ENCODE data around the gene CLDN5. TPM values are rescaled to one million over a fixed set of nuclear protein-coding genes. Genes with fewer than 3 reads are reported as not detected.

CLDN5 gene
- total RNA-seq, 1 experiment from 2014 or later = 0.47 TPM

DNA sequence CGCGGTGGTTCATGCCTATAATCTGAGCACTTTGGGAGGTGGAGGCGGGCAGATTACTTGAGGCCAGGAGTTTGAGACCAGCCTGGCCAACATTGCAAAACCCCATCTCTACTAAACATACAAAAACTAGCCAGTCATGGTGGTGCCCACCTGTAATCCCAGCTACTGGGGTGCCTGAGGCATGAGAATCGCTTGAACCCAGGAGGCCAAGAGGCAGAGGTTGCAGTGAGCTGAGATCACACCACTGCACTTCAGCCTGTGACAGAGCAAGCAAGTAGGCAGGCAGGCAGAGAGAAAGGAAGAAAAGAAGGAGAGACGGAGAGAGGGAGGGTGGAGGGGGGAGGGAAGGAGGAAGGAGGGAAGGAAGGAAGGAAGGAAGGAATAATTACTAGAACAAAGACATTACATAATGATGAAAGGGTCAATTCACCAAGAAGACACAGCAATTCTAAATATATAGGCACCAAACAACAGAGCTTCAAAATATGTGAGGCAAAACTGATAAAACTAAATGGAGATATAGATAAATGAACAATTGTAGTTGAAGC lies 13.8 kb upstream of the CLDN5 start:
- H3K27ac ChIP-seq (ENCODE audit: low read length) = no peak overlapping the region
- no peak overlapping the region for H3K4me2 ChIP-seq (ENCODE audit: low read length)
- TF ChIP-seq EZH2 (IDR thresholded peaks at IDR 0.05; ENCODE audit: low read length, unreplicated experiment) (no peak), EZH2phosphoT487 (IDR thresholded peaks at IDR 0.05; ENCODE audit: borderline replicate concordance, low read length) (no peak)
- TF ChIP-seq, protein P1, sequence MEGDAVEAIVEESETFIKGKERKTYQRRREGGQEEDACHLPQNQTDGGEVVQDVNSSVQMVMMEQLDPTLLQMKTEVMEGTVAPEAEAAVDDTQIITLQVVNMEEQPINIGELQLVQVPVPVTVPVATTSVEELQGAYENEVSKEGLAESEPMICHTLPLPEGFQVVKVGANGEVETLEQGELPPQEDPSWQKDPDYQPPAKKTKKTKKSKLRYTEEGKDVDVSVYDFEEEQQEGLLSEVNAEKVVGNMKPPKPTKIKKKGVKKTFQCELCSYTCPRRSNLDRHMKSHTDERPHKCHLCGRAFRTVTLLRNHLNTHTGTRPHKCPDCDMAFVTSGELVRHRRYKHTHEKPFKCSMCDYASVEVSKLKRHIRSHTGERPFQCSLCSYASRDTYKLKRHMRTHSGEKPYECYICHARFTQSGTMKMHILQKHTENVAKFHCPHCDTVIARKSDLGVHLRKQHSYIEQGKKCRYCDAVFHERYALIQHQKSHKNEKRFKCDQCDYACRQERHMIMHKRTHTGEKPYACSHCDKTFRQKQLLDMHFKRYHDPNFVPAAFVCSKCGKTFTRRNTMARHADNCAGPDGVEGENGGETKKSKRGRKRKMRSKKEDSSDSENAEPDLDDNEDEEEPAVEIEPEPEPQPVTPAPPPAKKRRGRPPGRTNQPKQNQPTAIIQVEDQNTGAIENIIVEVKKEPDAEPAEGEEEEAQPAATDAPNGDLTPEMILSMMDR (conservative IDR thresholded peaks at IDR 0.05; ENCODE audit: low read depth, low read length) = no peak
- no peaks in the 10 kb centered on the region for H4K20me1 ChIP-seq (ENCODE audit: low read length)
- ChIA-PET POLR2A (ENCODE audit: unreplicated experiment) (no interaction called here), CTCF (no interaction called here)
- no peak overlapping the region for H2AFZ ChIP-seq (ENCODE audit: low read length)
- no peaks in the 10 kb centered on the region for H3K27me3 ChIP-seq (ENCODE audit: low read length)
- DNase-seq = no peak
- H3K4me1 ChIP-seq (ENCODE audit: insufficient read depth, low read length) = no peaks in the 10 kb centered on the region
- intact Hi-C loops (cut with micrococcal nuclease) = no loop called here
- no peak overlapping the region for H3K4me3 ChIP-seq (ENCODE audit: low read length)
- no peaks in the 10 kb centered on the region for H3K9me2 ChIP-seq (replicated peaks; ENCODE audit: low read length)
- no peaks in the 10 kb centered on the region for H3K36me3 ChIP-seq (ENCODE audit: low read depth, low read length)
- BruUV-seq (replicated peaks) = no TSS peak
- no peak overlapping the region for H3K9ac ChIP-seq (ENCODE audit: low read length)
- no peaks in the 10 kb centered on the region for H3F3A ChIP-seq (ENCODE audit: low read length, unreplicated experiment)
- no peaks in the 10 kb centered on the region for H3K79me2 ChIP-seq (ENCODE audit: low read length)
- ATAC-seq = no peak
- no peaks in the 10 kb centered on the region for H3K9me3 ChIP-seq (ENCODE audit: low read length)

DNA sequence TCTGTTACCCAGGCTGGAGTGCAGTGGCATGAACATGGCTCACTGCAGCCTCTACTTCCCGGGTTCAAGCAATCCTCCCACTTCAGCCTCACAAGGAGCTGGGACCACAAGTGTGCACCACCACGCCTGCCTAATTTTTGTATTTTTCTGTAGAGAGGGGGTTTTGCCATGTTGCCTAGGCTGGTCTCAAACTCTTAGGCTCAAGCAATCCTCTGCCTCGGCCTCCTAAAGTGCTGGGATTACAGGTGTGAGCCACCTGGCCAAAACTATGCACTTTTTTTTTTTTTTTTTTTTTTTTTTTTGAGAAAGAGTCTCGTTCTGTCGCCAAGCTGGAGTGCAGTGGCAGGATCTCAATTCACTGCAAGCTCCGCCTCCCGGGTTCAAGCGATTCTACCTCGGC lies 12.4 kb upstream of the CLDN5 start:
- H3K4me3 ChIP-seq (ENCODE audit: low read length) = no peak overlapping the region
- no peak for DNase-seq
- H3F3A ChIP-seq (ENCODE audit: low read length, unreplicated experiment) = no peaks in the 10 kb centered on the region
- BruUV-seq (replicated peaks) = no TSS peak
- no peaks in the 10 kb centered on the region for H3K4me1 ChIP-seq (ENCODE audit: insufficient read depth, low read length)
- H3K36me3 ChIP-seq (ENCODE audit: low read depth, low read length) = no peaks in the 10 kb centered on the region
- H3K27me3 ChIP-seq (ENCODE audit: low read length) = no peaks in the 10 kb centered on the region
- H3K79me2 ChIP-seq (ENCODE audit: low read length) = no peaks in the 10 kb centered on the region
- H3K27ac ChIP-seq (ENCODE audit: low read length) = no peak overlapping the region
- H3K9me2 ChIP-seq (replicated peaks; ENCODE audit: low read length) = no peaks in the 10 kb centered on the region
- CTCF ChIA-PET = no interaction called here
- TF ChIP-seq EZH2phosphoT487 (IDR thresholded peaks at IDR 0.05; ENCODE audit: borderline replicate concordance, low read length) (no peak), EZH2 (IDR thresholded peaks at IDR 0.05; ENCODE audit: low read length, unreplicated experiment) (no peak)
- TF ChIP-seq, protein P1 (conservative IDR thresholded peaks at IDR 0.05; ENCODE audit: low read depth, low read length) = no peak
- H3K4me2 ChIP-seq (ENCODE audit: low read length) = no peak overlapping the region
- POLR2A ChIA-PET (ENCODE audit: unreplicated experiment) = no interaction called here
- no peaks in the 10 kb centered on the region for H3K9me3 ChIP-seq (ENCODE audit: low read length)
- no peaks in the 10 kb centered on the region for H4K20me1 ChIP-seq (ENCODE audit: low read length)
- H3K9ac ChIP-seq (ENCODE audit: low read length) = no peak overlapping the region
- H2AFZ ChIP-seq (ENCODE audit: low read length) = no peak overlapping the region
- intact Hi-C loops (cut with micrococcal nuclease) = no loop called here
- ATAC-seq = no peak

DNA sequence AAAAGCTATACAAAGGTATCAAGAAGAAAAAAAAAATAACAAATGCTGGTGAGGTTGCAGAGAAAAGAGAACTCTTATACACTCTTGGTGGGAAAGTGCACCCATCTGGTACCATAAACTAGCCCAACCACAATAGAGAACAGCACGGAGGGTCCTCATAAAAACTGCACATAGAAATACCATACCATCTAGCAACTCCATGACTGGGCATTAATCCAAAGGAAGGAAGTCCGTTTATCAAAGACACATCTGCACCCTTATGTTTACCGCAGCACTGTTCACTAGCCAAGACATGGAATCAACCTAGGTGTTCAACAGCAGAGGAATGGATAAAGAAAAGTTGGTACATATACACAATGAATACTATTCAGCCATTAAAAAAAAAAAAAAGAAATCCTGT lies 10.8 kb upstream of the CLDN5 start:
- ChIA-PET CTCF (no interaction called here), POLR2A (ENCODE audit: unreplicated experiment) (no interaction called here)
- no peak overlapping the region for H3K4me2 ChIP-seq (ENCODE audit: low read length)
- ATAC-seq (no peak), DNase-seq (no peak)
- no peaks in the 10 kb centered on the region for H3K27me3 ChIP-seq (ENCODE audit: low read length)
- TF ChIP-seq, protein P1 (conservative IDR thresholded peaks at IDR 0.05; ENCODE audit: low read depth, low read length) = no peak
- TF ChIP-seq EZH2 (IDR thresholded peaks at IDR 0.05; ENCODE audit: low read length, unreplicated experiment) = no peak
- TF ChIP-seq EZH2phosphoT487 (IDR thresholded peaks at IDR 0.05; ENCODE audit: borderline replicate concordance, low read length) = no peak
- H3K36me3 ChIP-seq (ENCODE audit: low read depth, low read length) = no peaks in the 10 kb centered on the region
- no peaks in the 10 kb centered on the region for H3K9me2 ChIP-seq (replicated peaks; ENCODE audit: low read length)
- no TSS peak for BruUV-seq (replicated peaks)
- no peaks in the 10 kb centered on the region for H3K79me2 ChIP-seq (ENCODE audit: low read length)
- no peak overlapping the region for H3K9ac ChIP-seq (ENCODE audit: low read length)
- H3F3A ChIP-seq (ENCODE audit: low read length, unreplicated experiment) = no peaks in the 10 kb centered on the region
- H3K9me3 ChIP-seq (ENCODE audit: low read length) = no peaks in the 10 kb centered on the region
- H4K20me1 ChIP-seq (ENCODE audit: low read length) = no peaks in the 10 kb centered on the region
- no peak overlapping the region for H3K4me3 ChIP-seq (ENCODE audit: low read length)
- no peak overlapping the region for H2AFZ ChIP-seq (ENCODE audit: low read length)
- H3K27ac ChIP-seq (ENCODE audit: low read length) = no peak overlapping the region
- intact Hi-C loops (cut with micrococcal nuclease) = no loop called here
- no peaks in the 10 kb centered on the region for H3K4me1 ChIP-seq (ENCODE audit: insufficient read depth, low read length)

Data from PC-3 (cell line).